GM19452 (cell line): ENCODE data around the gene AAK1.

Experiments used
- ATAC-seq: cut with Tn5 transposase; IDR thresholded peaks from one replicate; pipeline ENCODE4 v1.9.1; 2021; ENCODE audit not compliant: unreplicated experiment

AAK1 gene

DNA sequence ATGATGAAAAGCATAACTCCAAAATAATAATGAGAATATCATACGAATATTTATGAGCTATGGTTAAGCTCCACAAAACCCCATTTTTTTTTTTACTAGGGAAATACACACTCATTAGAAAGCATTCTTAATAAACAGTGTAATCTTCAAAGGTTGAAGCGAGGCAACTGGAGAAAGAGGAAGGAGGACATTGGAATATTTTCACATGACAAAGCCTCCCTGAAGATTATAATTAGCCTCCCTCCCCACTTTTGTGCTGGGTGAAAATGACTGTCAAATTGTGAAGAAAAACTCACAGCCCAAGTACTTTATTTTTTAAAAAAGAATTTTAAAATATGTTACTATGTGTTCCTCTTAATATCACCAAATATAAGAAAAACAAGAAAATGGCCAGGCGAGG is 142.2 kb downstream of the AAK1 start:
- no peak for ATAC-seq

DNA sequence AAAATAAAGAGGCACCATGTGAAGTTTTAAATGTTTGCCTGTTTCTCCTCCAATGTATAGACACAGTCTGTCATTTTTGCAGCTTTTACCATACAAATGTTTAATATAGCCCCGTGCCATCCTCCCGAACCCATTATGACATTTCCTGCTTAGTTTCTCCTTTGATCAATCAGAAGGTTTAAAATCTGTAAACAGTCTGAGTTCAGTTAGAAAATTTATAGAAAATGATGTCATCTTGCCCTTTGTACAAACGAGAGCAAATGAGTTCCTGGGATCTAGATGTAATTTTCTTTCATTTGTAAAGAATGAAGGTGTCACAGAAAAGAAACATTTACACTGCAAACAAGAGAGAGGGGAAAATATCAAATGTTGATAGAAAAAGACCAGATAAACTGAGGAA is 143.6 kb downstream of the AAK1 start:
- ATAC-seq: no peak

DNA sequence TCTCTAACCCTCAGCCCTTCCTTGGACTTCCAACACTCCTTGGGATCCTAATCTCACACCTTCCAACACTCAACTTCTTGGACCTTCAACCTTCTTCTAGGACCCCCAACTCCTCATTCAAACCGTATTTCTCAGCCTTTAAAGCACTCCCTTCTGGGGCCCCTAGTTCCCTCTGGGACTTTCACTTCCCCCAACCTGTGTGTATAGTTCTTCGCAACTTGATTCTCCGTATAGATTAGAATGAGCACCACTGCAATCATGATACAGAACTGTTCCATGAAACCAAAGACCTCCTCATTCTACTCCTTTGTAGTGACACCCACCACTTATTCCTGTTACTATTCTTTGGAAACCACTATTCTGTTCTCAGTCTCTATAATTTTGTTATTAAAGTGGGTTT is 144.3 kb downstream of the AAK1 start:
- ATAC-seq: no peak

DNA sequence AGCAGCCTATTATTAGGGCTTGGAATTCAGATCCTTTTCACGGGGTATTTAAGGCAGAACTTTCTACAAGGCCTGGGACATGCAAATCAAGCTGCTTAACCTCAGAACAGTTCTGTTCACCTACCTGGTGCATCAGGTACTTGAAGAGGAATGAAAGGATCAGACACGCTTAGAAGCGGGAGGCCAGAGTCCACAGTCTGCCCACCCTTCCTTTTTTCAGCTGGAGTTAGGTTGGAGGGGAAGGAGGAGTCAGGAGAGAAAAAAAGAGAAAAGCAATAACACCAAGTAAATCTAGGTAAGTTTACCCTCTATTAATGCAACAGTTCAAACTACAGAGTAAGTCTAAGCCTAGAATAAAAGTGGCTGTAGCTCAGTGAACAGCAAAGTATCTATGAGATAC is 147.7 kb downstream of the AAK1 start:
- ATAC-seq: no peak

DNA sequence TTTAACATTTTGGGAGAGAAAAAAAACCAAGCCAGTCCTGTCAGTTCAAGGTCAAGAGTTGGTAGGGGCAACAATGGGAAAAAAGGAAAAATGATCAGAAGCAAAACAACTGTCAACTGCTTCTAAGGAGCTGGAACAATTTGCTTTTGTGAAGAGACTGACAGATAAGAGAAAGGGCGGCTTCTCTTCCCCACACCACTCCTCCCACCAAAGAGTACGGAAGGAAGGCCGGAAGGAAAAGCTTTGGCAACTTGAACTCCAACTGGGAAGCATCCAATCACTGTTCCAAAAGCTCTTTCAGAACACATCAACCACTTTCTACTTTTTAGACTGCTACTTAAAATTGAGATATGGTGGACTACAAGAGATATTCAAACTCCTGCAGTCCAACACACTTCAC is 148.5 kb downstream of the AAK1 start:
- no peak for ATAC-seq

DNA sequence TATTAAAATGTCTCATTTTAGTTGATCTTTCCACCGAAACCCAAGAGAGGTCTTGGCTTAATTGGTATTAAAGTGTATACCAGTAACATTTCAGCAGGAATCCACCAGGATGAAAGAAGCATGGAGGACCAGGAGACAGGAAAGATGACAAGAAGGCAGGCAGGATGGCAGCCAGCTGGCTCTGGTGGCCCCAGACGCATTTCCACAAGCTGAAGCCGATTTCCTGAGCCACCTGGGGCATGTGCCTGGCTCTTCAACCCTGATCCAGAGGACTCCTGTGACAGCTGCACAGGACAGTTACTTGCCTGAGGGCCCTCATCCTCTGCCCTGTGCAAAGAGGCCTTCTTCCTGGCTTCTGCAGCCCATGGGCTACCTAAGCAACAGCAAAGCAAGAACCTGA is 149.4 kb downstream of the AAK1 start:
- ATAC-seq: no peak

DNA sequence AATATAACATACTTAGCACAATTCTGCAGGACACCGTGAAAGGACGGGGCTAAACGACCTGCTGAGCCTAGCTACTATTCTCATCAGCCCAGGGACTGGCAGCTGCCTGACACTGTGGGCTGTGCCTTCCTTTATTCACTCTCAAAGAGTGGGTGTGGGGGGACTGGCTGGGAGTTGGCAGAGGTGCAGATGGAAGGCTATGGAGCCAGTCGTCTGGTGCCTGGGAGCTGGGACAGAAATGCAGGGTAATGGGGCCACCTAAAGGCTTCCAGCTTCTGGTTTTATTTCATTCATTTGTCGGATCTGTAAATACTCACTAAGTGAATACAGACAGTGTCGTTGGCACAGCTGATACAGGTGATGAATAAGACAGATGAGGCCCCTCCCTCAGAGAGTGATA is 150.3 kb downstream of the AAK1 start:
- ATAC-seq: no peak

DNA sequence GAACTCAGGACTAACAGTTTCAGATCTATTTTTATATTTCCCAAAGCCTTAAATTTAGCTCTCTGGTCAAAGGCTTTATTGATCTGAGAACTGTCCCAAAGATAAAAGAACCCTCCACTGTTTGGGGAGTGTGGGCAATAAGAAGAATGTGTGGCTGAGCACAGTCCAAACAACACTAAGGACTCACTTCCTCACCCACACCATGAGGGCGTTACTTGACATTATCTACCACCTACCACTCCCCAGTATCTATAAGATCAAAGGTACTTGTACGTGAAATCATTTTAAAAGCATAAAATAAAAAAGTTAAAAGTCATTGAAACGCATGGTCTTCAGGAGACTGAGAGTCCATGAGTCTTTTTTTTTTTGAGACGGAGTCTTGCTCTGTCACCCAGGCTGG is 151.7 kb downstream of the AAK1 start:
- ATAC-seq: no peak

DNA sequence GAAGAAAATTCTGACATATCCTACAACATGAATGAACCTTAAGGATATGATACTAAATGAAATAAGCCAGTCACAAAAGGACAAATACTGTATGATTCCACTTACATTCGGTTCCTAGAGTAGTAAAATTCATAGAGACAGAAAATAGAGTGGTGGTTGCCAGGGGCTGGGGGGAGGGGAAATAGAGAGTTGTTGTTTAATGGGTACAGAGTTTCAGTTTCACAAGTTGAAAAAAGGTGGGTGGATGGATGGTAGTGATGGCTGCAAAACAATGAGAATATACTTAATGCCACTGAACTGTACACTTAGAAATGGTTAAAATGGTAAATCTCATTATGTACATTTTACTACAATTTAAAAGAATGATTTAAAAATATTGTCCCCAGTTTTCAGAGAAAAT is 153.1 kb downstream of the AAK1 start:
- no peak for ATAC-seq

DNA sequence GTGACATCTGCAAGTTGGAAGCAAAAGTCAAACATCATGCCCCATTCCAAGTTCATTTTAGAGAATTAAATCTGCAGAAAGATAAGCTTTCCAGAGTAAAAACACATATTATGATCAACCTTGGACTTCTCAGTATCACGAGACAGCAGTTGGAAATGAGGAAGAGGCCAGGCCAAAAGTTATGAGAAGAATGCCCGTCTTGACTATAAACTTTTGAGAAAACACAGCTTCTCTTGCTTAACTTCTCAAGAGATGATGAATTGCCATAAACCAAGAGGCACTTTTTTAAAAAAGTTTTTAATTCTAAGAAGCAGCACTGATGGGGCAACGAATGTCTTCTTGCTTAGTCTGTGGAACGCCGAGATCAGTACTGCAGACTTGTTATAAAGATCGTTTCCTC is 153.7 kb downstream of the AAK1 start:
- ATAC-seq: no peak

DNA sequence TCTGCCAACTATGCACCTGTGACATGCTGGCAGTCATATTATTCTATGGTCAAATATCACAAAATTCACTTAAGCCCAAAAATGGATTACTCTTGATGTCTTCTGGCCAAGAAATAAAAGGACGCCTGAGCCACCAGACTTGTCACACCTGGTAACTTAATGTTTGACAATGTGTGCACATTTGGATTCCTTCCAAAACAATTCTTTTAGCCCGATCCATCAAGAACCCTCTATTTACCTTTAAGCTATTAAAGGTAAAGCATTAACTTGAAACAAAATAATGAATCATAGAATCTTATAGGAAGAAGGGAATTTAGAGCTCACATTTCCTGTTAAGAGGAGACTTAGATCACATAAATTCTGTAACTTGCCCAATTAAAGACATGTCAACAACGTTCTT is 159.8 kb downstream of the AAK1 start:
- ATAC-seq: no peak

DNA sequence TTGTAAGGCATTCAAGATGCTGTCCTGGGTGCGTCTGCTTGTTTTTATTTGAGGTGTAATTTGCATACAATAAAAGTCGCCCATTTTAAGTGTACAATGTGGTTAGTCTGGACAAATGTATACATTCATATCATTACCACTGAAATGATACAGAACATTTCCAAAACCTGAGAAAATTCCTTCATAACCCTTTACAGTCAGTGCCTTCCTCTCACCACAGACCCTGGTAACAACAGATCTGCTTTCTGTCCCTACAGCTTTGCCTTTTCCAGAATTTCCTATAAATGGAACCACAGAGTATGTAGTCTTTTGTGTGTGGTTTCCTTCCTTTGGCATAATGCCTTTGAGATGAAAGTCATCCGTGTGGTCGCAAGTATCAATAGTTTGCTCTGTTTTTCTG is 160.5 kb downstream of the AAK1 start:
- no peak for ATAC-seq

DNA sequence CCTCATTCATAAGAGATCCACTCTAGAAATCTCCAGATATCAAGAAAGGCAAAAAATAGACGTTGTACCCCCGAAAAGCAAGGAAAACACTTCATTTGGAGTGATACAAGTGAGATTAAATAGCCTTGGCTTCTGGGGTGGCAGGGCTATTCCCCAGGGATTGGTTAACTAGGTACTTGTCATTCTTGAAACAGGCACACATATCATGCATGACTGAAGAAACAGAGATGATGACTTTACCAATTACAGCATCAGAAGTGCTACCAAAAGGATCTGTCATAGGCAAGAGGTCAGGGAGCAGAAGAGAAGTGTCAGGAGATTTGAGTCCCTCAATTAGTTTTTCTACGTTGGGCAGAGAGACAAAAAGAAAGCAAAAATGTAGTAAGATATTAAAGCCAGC is 161.1 kb downstream of the AAK1 start:
- no peak for ATAC-seq

DNA sequence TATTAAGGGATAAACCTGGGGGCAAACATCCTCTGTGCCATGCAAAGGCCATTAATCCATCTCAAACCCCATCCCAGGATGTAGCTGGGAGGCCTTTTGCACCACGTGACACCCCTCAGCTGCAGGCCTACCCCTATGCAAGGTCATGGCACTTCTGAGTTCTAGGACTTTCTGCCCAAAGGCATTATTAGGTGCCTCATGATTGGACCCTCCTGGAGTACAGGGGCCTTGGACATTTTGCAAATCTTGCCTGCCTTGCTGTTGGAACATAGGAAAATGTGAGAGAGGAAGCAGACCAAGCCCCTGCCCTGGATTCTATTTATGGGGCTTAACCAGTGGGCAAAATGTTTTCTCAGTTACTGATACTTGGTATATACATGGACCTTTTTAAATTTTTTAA is 162.1 kb downstream of the AAK1 start:
- ATAC-seq: no peak

DNA sequence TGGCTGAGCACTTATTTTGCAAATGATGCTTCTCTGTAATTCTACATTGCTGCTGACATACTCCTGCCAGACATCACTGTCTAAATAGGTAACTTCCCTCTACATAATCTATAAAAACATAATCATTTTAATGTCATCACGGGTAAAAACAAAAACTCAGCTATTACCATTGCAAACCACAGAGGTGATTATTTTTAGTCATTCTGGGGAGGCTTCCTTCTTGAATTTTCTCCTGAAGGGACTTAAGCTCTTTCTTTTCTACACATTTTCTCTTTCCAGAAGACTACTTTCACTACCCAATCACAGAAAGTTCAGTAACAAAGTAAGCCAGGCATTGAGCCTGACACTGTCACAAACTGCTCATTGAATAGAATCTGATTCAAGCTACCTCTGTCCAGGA is 165.9 kb downstream of the AAK1 start:
- no peak for ATAC-seq

DNA sequence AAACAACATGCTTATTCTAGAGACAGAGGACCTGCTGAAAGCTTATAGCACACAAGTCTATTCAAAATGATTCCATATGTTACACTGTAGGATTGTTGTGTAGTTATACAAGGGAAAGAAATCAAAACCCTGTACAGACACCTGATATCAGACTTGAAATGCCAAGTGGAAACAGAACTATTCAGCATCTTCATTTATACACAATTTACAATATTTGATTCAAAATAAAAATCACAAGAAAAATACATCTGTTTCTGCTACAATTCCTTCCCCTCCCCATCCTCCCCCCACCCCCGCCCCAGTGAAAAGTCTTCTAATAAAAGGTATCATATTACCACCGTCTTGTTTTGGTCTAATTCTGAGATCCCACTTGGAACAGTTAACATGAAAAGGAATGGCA is 168.9 kb downstream of the AAK1 start:
- ATAC-seq: no peak

DNA sequence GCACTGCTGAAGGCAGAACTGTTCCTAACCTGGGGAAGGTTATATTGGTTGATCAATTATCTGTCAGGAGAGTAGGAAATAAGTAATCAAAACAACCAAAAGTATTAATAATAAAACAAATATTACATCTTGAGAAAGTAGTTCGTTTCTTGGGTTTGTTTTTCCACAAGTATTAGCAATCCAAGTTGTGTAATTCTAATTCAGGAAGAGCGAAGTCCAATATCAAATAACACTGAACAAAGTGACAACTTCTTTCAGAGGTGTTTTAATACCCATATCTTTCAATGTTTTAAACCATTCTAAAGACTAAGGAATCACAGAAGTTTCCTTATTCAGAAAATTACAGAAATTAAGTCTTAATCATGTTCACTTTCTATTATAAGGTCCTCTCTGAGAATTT is 171.7 kb downstream of the AAK1 start:
- no peak for ATAC-seq

DNA sequence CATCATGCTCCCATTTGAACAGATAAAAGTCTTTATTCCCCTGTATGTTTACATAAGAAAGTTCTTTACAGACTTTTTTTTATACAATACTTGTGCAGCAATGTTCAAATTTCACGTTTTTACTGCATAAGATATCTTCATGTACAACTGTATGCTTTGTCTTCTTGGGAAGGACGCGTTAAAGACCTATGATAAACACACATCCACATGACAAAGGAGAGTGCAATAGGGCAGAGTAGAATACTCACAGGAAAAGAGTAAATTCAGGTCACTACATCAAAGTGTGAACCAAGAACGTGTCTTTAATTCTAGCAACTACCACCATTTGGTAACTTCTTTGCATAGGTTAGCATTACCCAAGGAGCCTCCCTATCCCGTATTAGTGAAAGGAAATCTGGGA is 172.6 kb downstream of the AAK1 start:
- no peak for ATAC-seq

DNA sequence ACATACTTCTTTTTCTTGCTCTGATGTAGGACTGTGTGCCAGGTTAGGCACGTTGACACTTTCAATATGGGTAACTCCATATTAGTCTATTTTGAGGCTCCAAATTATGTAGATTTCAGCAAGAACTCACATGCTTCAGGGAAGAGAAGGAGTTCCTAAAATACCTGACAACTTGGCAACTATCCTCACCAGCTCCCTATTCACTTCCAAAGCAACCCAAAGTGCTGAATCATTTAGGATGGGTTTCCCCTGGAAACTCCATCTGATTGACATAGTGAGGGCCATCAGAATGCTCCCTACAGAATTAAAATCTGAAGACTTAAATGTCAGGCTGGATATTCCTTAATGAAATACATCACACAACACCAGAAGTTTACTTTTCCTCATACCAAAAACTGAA is 173.8 kb downstream of the AAK1 start:
- no peak for ATAC-seq

DNA sequence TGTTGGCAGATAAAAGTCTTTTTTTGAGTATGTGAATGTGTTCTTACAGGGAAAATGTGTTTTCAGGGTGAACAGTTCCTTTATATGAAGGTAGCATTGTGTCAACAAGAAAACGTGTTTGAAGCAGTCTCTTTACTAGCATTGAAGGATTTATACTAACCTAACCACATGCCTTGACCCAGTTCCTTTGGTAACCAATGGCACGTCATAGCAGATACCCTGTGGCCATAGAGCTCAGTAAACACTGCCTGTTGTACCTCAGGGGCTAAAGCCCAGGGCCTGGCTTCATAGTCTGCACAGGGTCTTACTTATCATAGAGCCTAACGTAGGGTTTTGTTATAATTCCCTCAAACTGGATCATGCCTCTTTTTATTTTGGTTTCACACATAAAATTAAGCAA is 174.2 kb downstream of the AAK1 start:
- no peak for ATAC-seq

DNA sequence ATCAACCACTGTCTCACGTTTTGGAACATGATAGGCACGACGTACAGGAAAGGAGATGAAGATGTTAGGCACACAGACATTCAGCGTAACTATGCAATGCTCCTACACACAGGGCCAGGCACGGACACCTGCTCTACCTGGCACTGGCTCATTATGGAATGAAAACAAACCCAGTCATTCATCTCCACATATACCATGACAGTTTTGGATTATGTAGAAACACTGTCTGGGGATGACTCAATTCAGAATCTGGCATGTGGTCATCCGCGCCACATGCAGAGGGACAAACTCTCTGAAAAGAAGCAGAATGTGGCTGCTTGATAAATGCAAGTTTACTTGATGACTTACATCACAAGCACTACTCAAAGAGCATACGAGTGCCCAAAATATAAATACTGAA is 176.8 kb downstream of the AAK1 start:
- no peak for ATAC-seq

DNA sequence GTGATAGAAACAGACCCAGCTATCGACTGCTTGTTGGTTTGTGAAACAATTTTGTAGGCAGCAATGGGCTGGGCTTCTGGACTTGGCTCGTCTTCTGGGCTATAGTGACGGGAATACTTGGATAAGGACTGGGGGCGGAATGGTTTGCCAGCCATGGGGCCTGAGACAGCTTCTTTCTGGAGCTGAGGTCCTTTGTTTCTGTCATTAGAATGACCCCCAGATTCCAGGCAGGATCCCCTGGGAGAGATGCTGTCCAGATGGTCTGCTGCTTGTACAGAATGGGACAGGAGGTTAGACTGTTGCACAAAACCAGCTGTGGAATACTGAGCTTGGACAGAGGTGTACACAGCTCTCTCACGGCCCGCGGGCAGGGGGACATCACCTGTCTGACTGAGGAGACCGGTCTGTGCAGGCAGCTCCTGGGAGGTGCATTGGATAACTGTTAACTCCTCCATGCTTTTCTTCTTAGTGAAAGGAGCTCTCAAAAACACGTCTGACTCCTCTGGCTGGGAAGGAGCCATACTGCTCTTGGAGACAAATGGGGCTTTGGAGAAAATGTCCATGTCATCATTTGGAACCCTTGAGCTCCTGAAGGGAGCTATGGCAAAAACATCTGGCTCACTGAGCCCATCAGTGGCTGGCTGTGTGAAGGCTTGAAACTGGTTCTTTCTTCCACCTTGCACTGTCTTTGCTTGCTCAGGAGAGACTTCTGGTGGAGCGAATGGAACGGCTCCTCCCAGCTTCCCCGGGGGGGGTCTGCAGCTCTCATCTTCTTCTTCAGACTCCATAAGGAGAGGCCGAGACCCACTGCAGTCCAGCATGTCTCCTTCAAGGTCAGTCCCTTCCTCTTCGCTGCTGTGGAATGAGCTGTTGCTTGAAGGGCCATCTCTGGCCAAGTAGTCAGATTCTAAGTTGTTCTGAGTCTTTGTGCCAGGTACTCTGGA is 177.8 kb downstream of the AAK1 start:
- ATAC-seq: no peak

DNA sequence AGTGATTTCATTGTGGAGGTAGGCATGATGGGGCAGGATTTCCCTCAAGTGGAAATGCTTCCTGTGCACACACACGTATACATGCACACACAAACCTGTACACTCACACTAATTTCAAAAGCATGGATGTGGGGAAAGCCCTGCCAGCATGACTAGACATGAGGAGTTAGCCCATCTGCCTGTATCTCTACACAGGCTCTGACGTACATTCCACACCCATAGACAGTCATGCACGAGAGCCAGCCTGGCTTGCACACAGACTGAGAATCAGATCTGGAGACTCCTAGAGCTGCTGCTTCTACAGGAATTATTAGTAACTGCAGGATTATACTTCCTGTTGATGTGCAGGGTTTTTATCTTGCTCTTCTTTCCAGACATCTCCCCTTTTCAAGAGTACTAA is 179.0 kb downstream of the AAK1 start:
- ATAC-seq: no peak
